ENCODE data around the gene YIF1B. TPM values are rescaled to one million over a fixed set of nuclear protein-coding genes. Genes with fewer than 3 reads are reported as not detected.

YIF1B gene
- total and polyA plus RNA-seq, 4 donors = 34.1 to 74.1 (median 42.9) TPM

- Histone ChIP-seq H3K27ac (ENCODE audit: low read depth in 1 of 2, low read length in 2 of 2) (no peak overlapping the region), H3K4me3 (ENCODE audit: low read depth in 1 of 3, low read length in 3 of 3) (no peak overlapping the region), H3K9ac (ENCODE audit: low read depth in 1 of 2, low read length in 2 of 2) (no peak overlapping the region), H3K9me3 (ENCODE audit: control insufficient read depth in 4 of 4, low read length in 3 of 4) (no peaks in the 10 kb centered on the region), H3K36me3 (ENCODE audit: control insufficient read depth in 4 of 4, insufficient read depth in 3 of 4, low read depth in 1 of 4, low read length in 3 of 4) (no peaks in the 10 kb centered on the region), H3K27me3 (ENCODE audit: control insufficient read depth in 4 of 4, insufficient read depth in 4 of 4, low read length in 3 of 4) (peaks cover 0 to 6% (median 3%) of the 10 kb centered on the region in 4 donors), H3K4me1 (ENCODE audit: control insufficient read depth in 4 of 4, insufficient read depth in 4 of 4, low read length in 3 of 4) (peaks cover 0 to 8% (median 0%) of the 10 kb centered on the region in 4 donors)
- 57% methylated on average over 18 of the region's 18 CpGs for WGBS
- TF ChIP-seq, protein P1, sequence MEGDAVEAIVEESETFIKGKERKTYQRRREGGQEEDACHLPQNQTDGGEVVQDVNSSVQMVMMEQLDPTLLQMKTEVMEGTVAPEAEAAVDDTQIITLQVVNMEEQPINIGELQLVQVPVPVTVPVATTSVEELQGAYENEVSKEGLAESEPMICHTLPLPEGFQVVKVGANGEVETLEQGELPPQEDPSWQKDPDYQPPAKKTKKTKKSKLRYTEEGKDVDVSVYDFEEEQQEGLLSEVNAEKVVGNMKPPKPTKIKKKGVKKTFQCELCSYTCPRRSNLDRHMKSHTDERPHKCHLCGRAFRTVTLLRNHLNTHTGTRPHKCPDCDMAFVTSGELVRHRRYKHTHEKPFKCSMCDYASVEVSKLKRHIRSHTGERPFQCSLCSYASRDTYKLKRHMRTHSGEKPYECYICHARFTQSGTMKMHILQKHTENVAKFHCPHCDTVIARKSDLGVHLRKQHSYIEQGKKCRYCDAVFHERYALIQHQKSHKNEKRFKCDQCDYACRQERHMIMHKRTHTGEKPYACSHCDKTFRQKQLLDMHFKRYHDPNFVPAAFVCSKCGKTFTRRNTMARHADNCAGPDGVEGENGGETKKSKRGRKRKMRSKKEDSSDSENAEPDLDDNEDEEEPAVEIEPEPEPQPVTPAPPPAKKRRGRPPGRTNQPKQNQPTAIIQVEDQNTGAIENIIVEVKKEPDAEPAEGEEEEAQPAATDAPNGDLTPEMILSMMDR (IDR thresholded peaks at IDR 0.05; ENCODE audit: low read depth, low read length, missing input control) = no peak
- TF ChIP-seq TAF1 (conservative IDR thresholded peaks at IDR 0.05) = no peak
- no peak for TF ChIP-seq RXRA (IDR thresholded peaks at IDR 0.05)
- no peak for TF ChIP-seq HNF4G (IDR thresholded peaks at IDR 0.05)
- no peak for TF ChIP-seq RAD21 (IDR thresholded peaks at IDR 0.05)
- no peak for TF ChIP-seq JUND (IDR thresholded peaks at IDR 0.05)
- no peak for TF ChIP-seq YY1 (IDR thresholded peaks at IDR 0.05)
- no peak for TF ChIP-seq FOXA1 (IDR thresholded peaks at IDR 0.05)
- TF ChIP-seq ATF3 (IDR thresholded peaks at IDR 0.05) = no peak
- TF ChIP-seq, protein P2, sequence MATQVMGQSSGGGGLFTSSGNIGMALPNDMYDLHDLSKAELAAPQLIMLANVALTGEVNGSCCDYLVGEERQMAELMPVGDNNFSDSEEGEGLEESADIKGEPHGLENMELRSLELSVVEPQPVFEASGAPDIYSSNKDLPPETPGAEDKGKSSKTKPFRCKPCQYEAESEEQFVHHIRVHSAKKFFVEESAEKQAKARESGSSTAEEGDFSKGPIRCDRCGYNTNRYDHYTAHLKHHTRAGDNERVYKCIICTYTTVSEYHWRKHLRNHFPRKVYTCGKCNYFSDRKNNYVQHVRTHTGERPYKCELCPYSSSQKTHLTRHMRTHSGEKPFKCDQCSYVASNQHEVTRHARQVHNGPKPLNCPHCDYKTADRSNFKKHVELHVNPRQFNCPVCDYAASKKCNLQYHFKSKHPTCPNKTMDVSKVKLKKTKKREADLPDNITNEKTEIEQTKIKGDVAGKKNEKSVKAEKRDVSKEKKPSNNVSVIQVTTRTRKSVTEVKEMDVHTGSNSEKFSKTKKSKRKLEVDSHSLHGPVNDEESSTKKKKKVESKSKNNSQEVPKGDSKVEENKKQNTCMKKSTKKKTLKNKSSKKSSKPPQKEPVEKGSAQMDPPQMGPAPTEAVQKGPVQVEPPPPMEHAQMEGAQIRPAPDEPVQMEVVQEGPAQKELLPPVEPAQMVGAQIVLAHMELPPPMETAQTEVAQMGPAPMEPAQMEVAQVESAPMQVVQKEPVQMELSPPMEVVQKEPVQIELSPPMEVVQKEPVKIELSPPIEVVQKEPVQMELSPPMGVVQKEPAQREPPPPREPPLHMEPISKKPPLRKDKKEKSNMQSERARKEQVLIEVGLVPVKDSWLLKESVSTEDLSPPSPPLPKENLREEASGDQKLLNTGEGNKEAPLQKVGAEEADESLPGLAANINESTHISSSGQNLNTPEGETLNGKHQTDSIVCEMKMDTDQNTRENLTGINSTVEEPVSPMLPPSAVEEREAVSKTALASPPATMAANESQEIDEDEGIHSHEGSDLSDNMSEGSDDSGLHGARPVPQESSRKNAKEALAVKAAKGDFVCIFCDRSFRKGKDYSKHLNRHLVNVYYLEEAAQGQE (IDR thresholded peaks at IDR 0.05) = no peak
- no peak for TF ChIP-seq FOXA2 (IDR thresholded peaks at IDR 0.05)
- no peak for DNase-seq (ENCODE audit: low spot score)
Observed at GRCh38 chr19:38359242-38360021, 43.7 kb upstream of the YIF1B start.

DNA sequence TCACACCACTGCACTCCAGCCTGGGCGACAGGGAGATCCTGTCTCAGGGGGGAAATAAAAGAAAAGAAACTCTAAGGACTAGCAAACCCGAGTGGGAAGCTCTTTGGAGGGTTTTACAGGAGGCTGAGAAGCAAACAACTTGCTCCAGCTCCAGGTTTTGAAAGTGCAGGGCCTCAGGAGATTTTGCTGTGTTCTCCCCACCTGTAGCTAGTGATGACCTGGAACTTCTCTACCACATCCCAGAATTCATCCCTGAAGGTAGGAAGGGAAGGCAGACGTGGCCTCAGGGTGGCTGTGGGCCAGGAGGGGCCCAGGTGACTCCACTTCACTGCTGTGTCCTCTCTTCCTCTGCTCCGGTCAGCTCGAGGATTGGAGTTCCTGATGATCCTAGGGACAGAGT lies 42.3 kb upstream of the YIF1B start:
- Histone ChIP-seq H3K9me3 (ENCODE audit: control insufficient read depth in 4 of 4, low read length in 3 of 4) (no peaks in the 10 kb centered on the region), H3K27ac (ENCODE audit: low read depth in 1 of 2, low read length in 2 of 2) (no peak overlapping the region), H3K9ac (ENCODE audit: low read depth in 1 of 2, low read length in 2 of 2) (no peak overlapping the region), H3K36me3 (ENCODE audit: control insufficient read depth in 4 of 4, insufficient read depth in 3 of 4, low read depth in 1 of 4, low read length in 3 of 4) (no peaks in the 10 kb centered on the region), H3K4me1 (ENCODE audit: control insufficient read depth in 4 of 4, insufficient read depth in 4 of 4, low read length in 3 of 4) (peaks cover 0 to 8% (median 0%) of the 10 kb centered on the region in 4 donors), H3K4me3 (ENCODE audit: low read depth in 1 of 3, low read length in 3 of 3) (no peak overlapping the region), H3K27me3 (ENCODE audit: control insufficient read depth in 4 of 4, insufficient read depth in 4 of 4, low read length in 3 of 4) (peaks cover 0 to 9% (median 3%) of the 10 kb centered on the region in 4 donors)
- no peak for DNase-seq (ENCODE audit: low spot score)
- TF ChIP-seq ZBTB33 (IDR thresholded peaks at IDR 0.05) (no peak), GABPA (IDR thresholded peaks at IDR 0.05 in 1 of 2, conservative IDR thresholded peaks at IDR 0.05 in 1 of 2) (no peak), HNF4A (conservative IDR thresholded peaks at IDR 0.05) (no peak), NR2F2 (IDR thresholded peaks at IDR 0.05) (no peak), FOXA1 (IDR thresholded peaks at IDR 0.05) (no peak), RXRA (IDR thresholded peaks at IDR 0.05) (no peak), JUND (IDR thresholded peaks at IDR 0.05) (no peak)
- TF ChIP-seq, protein P3, sequence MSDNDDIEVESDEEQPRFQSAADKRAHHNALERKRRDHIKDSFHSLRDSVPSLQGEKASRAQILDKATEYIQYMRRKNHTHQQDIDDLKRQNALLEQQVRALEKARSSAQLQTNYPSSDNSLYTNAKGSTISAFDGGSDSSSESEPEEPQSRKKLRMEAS (IDR thresholded peaks at IDR 0.05) = no peak
- TF ChIP-seq, protein P1 (IDR thresholded peaks at IDR 0.05; ENCODE audit: low read depth, low read length, missing input control) = no peak
- TF ChIP-seq, protein P2 (IDR thresholded peaks at IDR 0.05) = no peak
- WGBS = 45% methylated on average over 5 of the region's 5 CpGs
